Muscle layer of colon (tissue), 2 donors: ENCODE measurements around the gene MSANTD2.

Experiments
- H3K27ac ChIP-seq: one replicate; pipeline ENCODE4 v1.7.0; 2013; ENCODE audit warnings: low read depth, mild to moderate bottlenecking, low read length, moderate library complexity
- H3K27me3 ChIP-seq, 2 donors: one replicate each; pipeline ENCODE4 v1.7.0; 2013; ENCODE audit warnings: low read length in 2 of 2, mild to moderate bottlenecking in 2 of 2; ENCODE audit not compliant: insufficient read depth in 2 of 2, control insufficient read depth in 1 of 2
- H3K36me3 ChIP-seq: one replicate; pipeline ENCODE4 v1.7.0; 2013; ENCODE audit warnings: mild to moderate bottlenecking, low read length; ENCODE audit not compliant: insufficient read depth
- H3K4me1 ChIP-seq: one replicate; pipeline ENCODE4 v1.7.0; 2013; ENCODE audit warnings: mild to moderate bottlenecking, low read length; ENCODE audit not compliant: insufficient read depth
- H3K4me3 ChIP-seq, 2 donors: one replicate each; pipeline ENCODE4 v1.7.0; 2013; ENCODE audit warnings: low read length in 2 of 2, low read depth in 1 of 2, mild to moderate bottlenecking in 1 of 2, moderate library complexity in 1 of 2
- H3K9ac ChIP-seq: one replicate; pipeline ENCODE4 v1.7.0; 2013; ENCODE audit warnings: low read length
- H3K9me3 ChIP-seq: one replicate; pipeline ENCODE4 v1.7.0; 2013; ENCODE audit warnings: mild to moderate bottlenecking, low read length
- donor health status: abdominal sarcoma.
- donor health status: Adenocarcinoma of cecum.

Gene MSANTD2

DNA sequence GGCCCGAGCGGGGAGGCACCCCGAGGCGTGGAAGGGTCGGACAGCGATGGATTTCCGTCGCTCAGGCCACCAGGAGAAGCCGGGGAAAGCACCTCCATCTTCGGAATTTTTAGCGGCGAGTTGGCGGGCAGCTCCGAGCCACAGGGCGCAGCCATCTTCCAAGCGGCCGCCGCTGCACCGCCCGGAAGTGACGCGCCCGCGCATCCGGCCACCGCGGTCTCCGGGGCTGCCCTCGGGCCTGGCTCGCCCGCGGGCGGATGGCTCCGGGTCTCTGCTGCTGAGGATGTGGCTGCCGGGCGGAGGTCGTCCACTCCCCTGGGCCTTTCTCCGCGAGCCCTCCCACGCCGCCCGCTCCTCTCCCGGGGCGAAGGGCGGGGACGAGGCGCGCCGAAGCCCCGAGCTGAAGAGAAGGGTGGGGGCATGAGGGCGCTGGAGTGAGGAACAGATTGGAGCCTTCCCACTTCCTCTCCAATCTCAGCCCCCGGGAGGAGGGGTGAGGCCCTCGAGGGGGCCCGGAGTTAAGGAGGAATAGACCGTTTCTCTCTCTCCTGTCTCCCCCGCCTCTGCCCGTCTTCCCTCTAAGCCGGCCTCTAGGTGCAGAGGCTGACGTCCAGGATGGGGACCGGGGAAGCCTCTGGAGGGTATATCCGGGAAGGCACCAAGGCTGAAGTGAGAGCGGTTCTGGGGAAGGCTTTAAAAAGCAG, at the start of gene MSANTD2:
TSS of gene MSANTD2 (minus strand) at position 181 of the 704 bp plus-strand sequence. CDS start at position 155, 26 bp downstream.
- H3K4me1 ChIP-seq: peaks cover 14% of the 10 kb centered on the region
- H3K9me3 ChIP-seq: no peaks in the 10 kb centered on the region
- H3K4me3 ChIP-seq: peak within 1 kb of the TSS; percentile 87 to 93
- no peaks in the 10 kb centered on the region for H3K27me3 ChIP-seq
- H3K9ac ChIP-seq: peak within 1 kb of the TSS; percentile 85
- no peaks in the 10 kb centered on the region for H3K36me3 ChIP-seq
- peak within 1 kb of the TSS; percentile 100 for H3K27ac ChIP-seq

DNA sequence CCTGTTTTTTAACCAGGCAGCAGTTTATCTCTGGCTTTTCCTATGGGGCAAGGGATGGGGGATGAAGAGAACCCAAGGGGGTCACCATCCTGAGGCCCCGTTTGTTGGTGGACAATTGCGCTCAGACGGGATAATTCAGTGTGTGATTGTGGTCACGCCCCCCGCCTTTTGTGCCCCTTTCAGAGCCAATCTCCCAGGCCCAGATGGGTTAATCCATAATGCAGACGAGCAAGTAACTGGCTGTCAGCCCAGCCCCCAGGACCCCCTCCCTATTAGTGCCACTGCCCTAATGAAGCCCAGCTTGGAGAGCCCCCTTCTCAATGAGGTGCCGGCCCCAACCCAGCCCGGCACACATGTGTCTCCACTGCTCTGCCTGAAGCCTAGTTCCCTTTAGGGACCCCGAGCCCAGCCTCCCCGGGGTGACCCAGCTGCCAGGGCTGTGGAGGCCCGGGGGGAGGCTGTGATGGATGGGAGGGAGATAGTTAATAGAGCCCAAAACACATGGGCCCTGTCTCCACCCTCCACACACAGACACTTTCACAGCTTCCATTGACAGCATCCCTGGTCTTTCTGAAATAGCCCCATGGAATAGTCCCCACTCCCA, 46.0 kb upstream of the MSANTD2 start:
- H3K36me3 ChIP-seq: no peaks in the 10 kb centered on the region
- H3K4me1 ChIP-seq: no peaks in the 10 kb centered on the region
- peaks cover 40 to 70% of the 10 kb centered on the region in 2 donors for H3K27me3 ChIP-seq
- no peaks in the 10 kb centered on the region for H3K9me3 ChIP-seq
- H3K27ac ChIP-seq: no peak overlapping the region
- H3K4me3 ChIP-seq: no peak overlapping the region
- no peak overlapping the region for H3K9ac ChIP-seq

GRCh38 chr11:124844664-124845079, 44.5 kb upstream of the MSANTD2 start:
- Histone ChIP-seq H3K36me3 (no peaks in the 10 kb centered on the region), H3K9ac (no peak overlapping the region), H3K4me3 (no peak overlapping the region), H3K27ac (no peak overlapping the region), H3K4me1 (no peaks in the 10 kb centered on the region), H3K27me3 (peaks cover 54 to 85% of the 10 kb centered on the region in 2 donors), H3K9me3 (no peaks in the 10 kb centered on the region)

DNA sequence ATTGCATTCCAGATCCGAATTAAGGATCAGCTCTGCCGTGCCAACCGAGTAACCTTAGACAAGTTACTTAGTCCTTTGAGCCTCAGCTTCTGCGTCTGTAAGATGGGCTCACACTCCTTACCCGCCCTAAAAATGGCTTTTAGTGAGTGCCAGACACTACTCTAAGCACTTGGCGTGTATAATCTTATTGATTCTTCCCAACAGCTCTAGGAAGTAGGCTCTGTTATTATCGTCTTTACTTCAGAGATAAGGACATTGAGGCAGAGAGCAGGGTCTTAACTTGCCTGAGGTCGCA, 43.4 kb upstream of the MSANTD2 start:
- Histone ChIP-seq H3K9ac (no peak overlapping the region), H3K4me1 (no peaks in the 10 kb centered on the region), H3K9me3 (no peaks in the 10 kb centered on the region), H3K27me3 (peaks cover 60 to 87% of the 10 kb centered on the region in 2 donors), H3K27ac (no peak overlapping the region), H3K4me3 (no peak overlapping the region), H3K36me3 (no peaks in the 10 kb centered on the region)

- H3K4me1 ChIP-seq: no peaks in the 10 kb centered on the region
- H3K27ac ChIP-seq: no peak overlapping the region
Measured at GRCh38 chr11:124842305-124842704, 42.1 kb upstream of the MSANTD2 start.

DNA sequence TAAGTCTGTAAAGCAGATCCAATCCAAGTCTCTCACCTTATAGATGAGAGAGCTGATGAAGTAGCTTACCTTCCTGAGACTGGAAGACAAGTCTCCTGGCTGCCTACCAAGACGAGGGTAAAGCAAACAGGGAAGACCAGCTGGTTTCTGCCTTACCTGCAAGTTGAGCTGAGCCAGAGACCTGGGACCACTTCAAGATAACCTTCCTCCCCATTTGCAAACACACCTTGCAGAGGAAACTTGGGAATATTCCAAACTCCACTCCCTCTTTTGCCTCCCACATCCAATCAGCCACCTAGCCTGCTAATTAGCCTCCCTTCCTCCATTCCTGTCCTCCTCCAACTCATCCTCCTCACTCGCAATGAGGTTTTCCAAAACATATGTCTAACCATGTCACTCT, 41.6 kb upstream of the MSANTD2 start:
- Histone ChIP-seq H3K36me3 (no peaks in the 10 kb centered on the region), H3K4me3 (no peak overlapping the region), H3K9me3 (no peaks in the 10 kb centered on the region), H3K27me3 (peaks cover 68 to 92% of the 10 kb centered on the region in 2 donors), H3K4me1 (no peaks in the 10 kb centered on the region), H3K9ac (no peak overlapping the region), H3K27ac (no peak overlapping the region)

More at GRCh38 chr11:124842305-124842704, 42.1 kb upstream of the MSANTD2 start:
- H3K9me3 ChIP-seq: no peaks in the 10 kb centered on the region
- H3K27me3 ChIP-seq: peaks cover 68 to 96% of the 10 kb centered on the region in 2 donors
- no peaks in the 10 kb centered on the region for H3K36me3 ChIP-seq
- H3K9ac ChIP-seq: no peak overlapping the region
- H3K4me3 ChIP-seq: no peak overlapping the region

DNA sequence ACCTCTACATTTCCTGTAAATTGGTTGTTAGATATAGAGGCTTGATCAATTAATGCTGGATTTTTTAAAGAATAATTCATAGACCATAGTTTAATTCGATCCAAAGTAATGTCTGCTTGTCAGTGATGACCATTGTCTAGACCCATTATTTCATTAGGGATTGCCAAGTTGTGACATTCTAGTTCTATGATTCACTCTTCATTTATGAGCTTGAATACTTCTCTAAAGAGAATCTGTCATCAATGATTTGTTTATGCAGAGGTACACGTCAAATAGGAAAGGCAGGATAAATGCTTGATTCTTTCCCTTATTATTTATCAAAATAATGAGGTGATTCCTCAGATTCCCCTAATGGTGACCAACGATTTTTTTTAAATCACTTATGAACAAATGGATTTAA, 41.0 kb upstream of the MSANTD2 start:
- no peaks in the 10 kb centered on the region for H3K9me3 ChIP-seq
- no peak overlapping the region for H3K9ac ChIP-seq
- peaks cover 64 to 85% of the 10 kb centered on the region in 2 donors for H3K27me3 ChIP-seq
- H3K4me1 ChIP-seq: no peaks in the 10 kb centered on the region
- H3K36me3 ChIP-seq: no peaks in the 10 kb centered on the region
- H3K4me3 ChIP-seq: no peak overlapping the region
- H3K27ac ChIP-seq: no peak overlapping the region

DNA sequence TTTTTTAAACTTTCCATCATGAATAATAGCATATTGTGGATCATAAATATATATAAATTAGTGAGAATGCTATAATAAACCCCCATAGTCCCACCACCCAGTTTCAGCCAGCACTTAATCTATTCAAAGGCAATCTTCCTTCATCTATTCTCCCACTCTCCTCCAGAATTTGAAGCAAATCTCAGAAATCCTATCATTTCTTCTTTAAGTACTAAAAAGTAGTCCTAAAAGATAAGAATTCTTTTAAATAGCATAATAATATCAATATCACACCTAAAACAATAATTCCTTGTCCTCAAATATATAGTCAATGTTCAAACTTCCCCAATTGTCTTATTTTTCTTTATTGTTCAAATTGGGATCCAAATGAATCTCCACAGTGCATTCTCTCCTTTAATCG, 40.5 kb upstream of the MSANTD2 start:
- no peaks in the 10 kb centered on the region for H3K9me3 ChIP-seq
- H3K4me3 ChIP-seq: no peak overlapping the region
- H3K27ac ChIP-seq: no peak overlapping the region
- H3K9ac ChIP-seq: no peak overlapping the region
- H3K4me1 ChIP-seq: no peaks in the 10 kb centered on the region
- no peaks in the 10 kb centered on the region for H3K36me3 ChIP-seq
- H3K27me3 ChIP-seq: peaks cover 62 to 80% of the 10 kb centered on the region in 2 donors

- peaks cover 59 to 74% of the 10 kb centered on the region in 2 donors for H3K27me3 ChIP-seq
- no peak overlapping the region for H3K9ac ChIP-seq
- no peak overlapping the region for H3K4me3 ChIP-seq
- no peaks in the 10 kb centered on the region for H3K36me3 ChIP-seq
- no peaks in the 10 kb centered on the region for H3K9me3 ChIP-seq
- H3K4me1 ChIP-seq: no peaks in the 10 kb centered on the region
- no peak overlapping the region for H3K27ac ChIP-seq
Measured at GRCh38 chr11:124839972-124840621, 39.9 kb upstream of the MSANTD2 start.

GRCh38 chr11:124839128-124839971, 39.1 kb upstream of the MSANTD2 start:
- peaks cover 54 to 67% of the 10 kb centered on the region in 2 donors for H3K27me3 ChIP-seq
- H3K4me1 ChIP-seq: no peaks in the 10 kb centered on the region
- H3K36me3 ChIP-seq: no peaks in the 10 kb centered on the region
- H3K9ac ChIP-seq: no peak overlapping the region
- no peak overlapping the region for H3K27ac ChIP-seq
- H3K9me3 ChIP-seq: no peaks in the 10 kb centered on the region
- no peak overlapping the region for H3K4me3 ChIP-seq

GRCh38 chr11:124838805-124839127, 38.6 kb upstream of the MSANTD2 start:
- Histone ChIP-seq H3K4me3 (no peak overlapping the region), H3K36me3 (no peaks in the 10 kb centered on the region), H3K9me3 (no peaks in the 10 kb centered on the region), H3K27me3 (peaks cover 51 to 61% of the 10 kb centered on the region in 2 donors), H3K9ac (no peak overlapping the region), H3K4me1 (no peaks in the 10 kb centered on the region), H3K27ac (no peak overlapping the region)
